Measurements from ENCODE around the gene PHACTR3. TPM values are rescaled to one million over a fixed set of nuclear protein-coding genes. Genes with fewer than 3 reads are reported as not detected.

The PHACTR3 gene
- polyA plus RNA-seq, 1 donor (not counting 4 experiments of a cell fraction or from before 2014, with no cell fraction given): 2.6 TPM

DNA sequence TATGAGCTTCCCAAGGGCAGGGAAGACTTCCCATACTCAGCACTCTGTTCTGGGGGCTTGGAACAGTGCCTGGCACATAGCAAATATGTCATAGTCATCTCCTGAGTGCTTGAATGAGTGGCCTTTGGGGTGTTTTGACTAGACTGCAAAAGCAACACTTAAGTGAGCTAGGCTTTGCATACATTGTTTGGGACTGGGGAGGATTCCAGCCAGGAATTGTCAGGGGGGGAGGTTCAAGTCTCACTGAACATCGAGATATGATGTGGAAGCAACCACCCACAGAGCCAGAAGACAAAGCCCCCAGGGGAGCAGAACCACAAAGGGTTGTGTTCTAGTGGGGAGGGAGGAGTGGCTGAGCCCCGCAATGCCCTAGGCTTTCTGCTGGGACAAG is 230.7 kb downstream of the PHACTR3 start:
- H3K36me3 ChIP-seq (ENCODE audit: control insufficient read depth in 2 of 2, extremely low read depth in 1 of 2, insufficient read depth in 2 of 2, low read length in 2 of 2): no peaks in the 10 kb centered on the region
- H4K20me1 ChIP-seq (ENCODE audit: control insufficient read depth, extremely low read depth, insufficient read depth, low read length): no peaks in the 10 kb centered on the region
- no peak overlapping the region for H3K4me2 ChIP-seq (ENCODE audit: control insufficient read depth, extremely low read depth, insufficient read depth, low read depth, low read length)
- peaks cover 43% of the 10 kb centered on the region for H3K4me1 ChIP-seq (ENCODE audit: control insufficient read depth, extremely low read depth, insufficient read depth, low read length)
- H3K27ac ChIP-seq (ENCODE audit: control insufficient read depth, insufficient read depth, low read length): no peak overlapping the region
- no peaks in the 10 kb centered on the region for H3K27me3 ChIP-seq (ENCODE audit: control insufficient read depth, extremely low read depth, insufficient read depth, low read length)
- no peak overlapping the region for H3K9ac ChIP-seq (ENCODE audit: control insufficient read depth, extremely low read depth, insufficient read depth, low read length)
- TF ChIP-seq EZH2 (IDR thresholded peaks at IDR 0.05; ENCODE audit: low read length): no peak
- TF ChIP-seq, protein P1, sequence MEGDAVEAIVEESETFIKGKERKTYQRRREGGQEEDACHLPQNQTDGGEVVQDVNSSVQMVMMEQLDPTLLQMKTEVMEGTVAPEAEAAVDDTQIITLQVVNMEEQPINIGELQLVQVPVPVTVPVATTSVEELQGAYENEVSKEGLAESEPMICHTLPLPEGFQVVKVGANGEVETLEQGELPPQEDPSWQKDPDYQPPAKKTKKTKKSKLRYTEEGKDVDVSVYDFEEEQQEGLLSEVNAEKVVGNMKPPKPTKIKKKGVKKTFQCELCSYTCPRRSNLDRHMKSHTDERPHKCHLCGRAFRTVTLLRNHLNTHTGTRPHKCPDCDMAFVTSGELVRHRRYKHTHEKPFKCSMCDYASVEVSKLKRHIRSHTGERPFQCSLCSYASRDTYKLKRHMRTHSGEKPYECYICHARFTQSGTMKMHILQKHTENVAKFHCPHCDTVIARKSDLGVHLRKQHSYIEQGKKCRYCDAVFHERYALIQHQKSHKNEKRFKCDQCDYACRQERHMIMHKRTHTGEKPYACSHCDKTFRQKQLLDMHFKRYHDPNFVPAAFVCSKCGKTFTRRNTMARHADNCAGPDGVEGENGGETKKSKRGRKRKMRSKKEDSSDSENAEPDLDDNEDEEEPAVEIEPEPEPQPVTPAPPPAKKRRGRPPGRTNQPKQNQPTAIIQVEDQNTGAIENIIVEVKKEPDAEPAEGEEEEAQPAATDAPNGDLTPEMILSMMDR (optimal IDR thresholded peaks at IDR 0.05 in 1 of 3, IDR thresholded peaks at IDR 0.05 in 1 of 3, conservative IDR thresholded peaks at IDR 0.05 in 1 of 3; ENCODE audit: extremely low read depth in 1 of 3, insufficient read depth in 2 of 3, low read length in 3 of 3): no peak
- DNase-seq (ENCODE audit: low read depth, low spot score): no peak
- H3K79me2 ChIP-seq (ENCODE audit: control insufficient read depth, insufficient read depth, low read length): no peaks in the 10 kb centered on the region
- no peaks in the 10 kb centered on the region for H3K9me3 ChIP-seq (ENCODE audit: control insufficient read depth, low read depth, low read length)
- no peaks in the 10 kb centered on the region for H3K9me1 ChIP-seq (ENCODE audit: control insufficient read depth, extremely low read depth, insufficient read depth, low read length)
- no peak overlapping the region for H3K4me3 ChIP-seq (ENCODE audit: control insufficient read depth in 2 of 3, extremely low read depth in 1 of 3, insufficient read depth in 2 of 3, low read depth in 1 of 3, low read length in 3 of 3)
- H2AFZ ChIP-seq (ENCODE audit: control insufficient read depth, low read length): no peak overlapping the region
- FAIRE-seq: no peak
- dilution Hi-C loops (cut with MboI; ENCODE audit: extremely low pct_ligation_motif_present, low sequenced_read_pairs): no loop called here

DNA sequence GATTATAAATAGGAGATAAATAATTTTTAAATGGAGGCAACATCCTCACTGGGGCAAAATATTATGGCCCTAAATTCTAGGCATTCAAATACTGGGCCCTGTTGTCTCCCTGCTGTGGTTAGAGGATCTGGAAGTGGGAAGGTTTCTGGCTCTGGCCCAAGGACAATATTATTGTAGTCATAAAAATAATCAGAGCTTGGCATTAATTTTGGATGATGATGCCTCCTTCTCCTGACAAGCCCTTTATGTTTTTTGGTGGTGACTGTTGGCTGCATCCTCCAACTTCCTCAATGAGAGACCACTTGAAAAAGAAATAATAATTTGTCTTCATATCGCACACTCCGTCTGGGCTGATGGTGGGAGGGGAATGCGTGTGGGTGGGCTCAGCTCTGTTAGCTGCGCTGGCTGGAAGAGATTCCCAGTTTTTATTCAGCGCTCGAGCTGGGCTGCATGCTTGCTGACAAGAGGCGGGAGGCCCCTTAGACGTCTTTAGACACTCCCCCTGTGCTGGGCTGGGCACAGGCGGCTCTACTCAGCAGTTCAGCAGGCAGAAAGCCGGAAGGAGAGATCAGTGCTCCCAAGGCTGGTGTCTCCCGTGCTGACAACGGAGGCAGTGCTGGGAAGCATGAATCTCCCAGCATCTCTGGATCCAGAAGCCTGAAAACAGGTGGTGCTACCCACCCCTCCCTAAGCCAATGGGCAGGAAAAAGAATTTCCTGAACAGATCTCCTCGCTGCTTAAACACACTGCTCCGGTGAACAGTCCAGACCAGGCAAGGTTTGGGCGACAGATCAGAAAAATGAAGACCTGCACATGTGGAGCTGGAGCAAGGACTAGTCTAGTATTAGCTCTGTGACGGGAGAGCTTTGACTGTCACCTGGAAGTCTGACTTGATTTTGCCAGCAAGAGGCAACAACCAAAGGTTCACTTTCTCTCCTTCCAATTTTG is 231.4 kb downstream of the PHACTR3 start:
- DNase-seq (ENCODE audit: low read depth, low spot score) (no peak), FAIRE-seq (no peak)
- no peaks in the 10 kb centered on the region for H3K27me3 ChIP-seq (ENCODE audit: control insufficient read depth, extremely low read depth, insufficient read depth, low read length)
- H3K9ac ChIP-seq (ENCODE audit: control insufficient read depth, extremely low read depth, insufficient read depth, low read length): no peak overlapping the region
- peak overlapping the region; percentile 24 for H3K4me2 ChIP-seq (ENCODE audit: control insufficient read depth, extremely low read depth, insufficient read depth, low read depth, low read length)
- H3K27ac ChIP-seq (ENCODE audit: control insufficient read depth, insufficient read depth, low read length): no peak overlapping the region
- no peaks in the 10 kb centered on the region for H3K79me2 ChIP-seq (ENCODE audit: control insufficient read depth, insufficient read depth, low read length)
- H2AFZ ChIP-seq (ENCODE audit: control insufficient read depth, low read length): peak overlapping the region; percentile 14
- peaks cover 38% of the 10 kb centered on the region for H3K4me1 ChIP-seq (ENCODE audit: control insufficient read depth, extremely low read depth, insufficient read depth, low read length)
- H3K36me3 ChIP-seq (ENCODE audit: control insufficient read depth in 2 of 2, extremely low read depth in 1 of 2, insufficient read depth in 2 of 2, low read length in 2 of 2): no peaks in the 10 kb centered on the region
- H3K4me3 ChIP-seq (ENCODE audit: control insufficient read depth in 2 of 3, extremely low read depth in 1 of 3, insufficient read depth in 2 of 3, low read depth in 1 of 3, low read length in 3 of 3): no peak overlapping the region
- TF ChIP-seq, protein P1 (optimal IDR thresholded peaks at IDR 0.05 in 1 of 3, IDR thresholded peaks at IDR 0.05 in 1 of 3, conservative IDR thresholded peaks at IDR 0.05 in 1 of 3; ENCODE audit: extremely low read depth in 1 of 3, insufficient read depth in 2 of 3, low read length in 3 of 3): no peak
- no peak for TF ChIP-seq EZH2 (IDR thresholded peaks at IDR 0.05; ENCODE audit: low read length)
- H3K9me1 ChIP-seq (ENCODE audit: control insufficient read depth, extremely low read depth, insufficient read depth, low read length): no peaks in the 10 kb centered on the region
- H3K9me3 ChIP-seq (ENCODE audit: control insufficient read depth, low read depth, low read length): no peaks in the 10 kb centered on the region
- dilution Hi-C loops (cut with MboI; ENCODE audit: extremely low pct_ligation_motif_present, low sequenced_read_pairs): no loop called here
- no peaks in the 10 kb centered on the region for H4K20me1 ChIP-seq (ENCODE audit: control insufficient read depth, extremely low read depth, insufficient read depth, low read length)
